ENCODE data around the gene RPN1.
"Not testable (repeated sequence)": the region's sequence is repeated elsewhere in the genome, so short reads cannot be mapped to it uniquely, and the experiment has no call there.

RPN1 gene

DNA sequence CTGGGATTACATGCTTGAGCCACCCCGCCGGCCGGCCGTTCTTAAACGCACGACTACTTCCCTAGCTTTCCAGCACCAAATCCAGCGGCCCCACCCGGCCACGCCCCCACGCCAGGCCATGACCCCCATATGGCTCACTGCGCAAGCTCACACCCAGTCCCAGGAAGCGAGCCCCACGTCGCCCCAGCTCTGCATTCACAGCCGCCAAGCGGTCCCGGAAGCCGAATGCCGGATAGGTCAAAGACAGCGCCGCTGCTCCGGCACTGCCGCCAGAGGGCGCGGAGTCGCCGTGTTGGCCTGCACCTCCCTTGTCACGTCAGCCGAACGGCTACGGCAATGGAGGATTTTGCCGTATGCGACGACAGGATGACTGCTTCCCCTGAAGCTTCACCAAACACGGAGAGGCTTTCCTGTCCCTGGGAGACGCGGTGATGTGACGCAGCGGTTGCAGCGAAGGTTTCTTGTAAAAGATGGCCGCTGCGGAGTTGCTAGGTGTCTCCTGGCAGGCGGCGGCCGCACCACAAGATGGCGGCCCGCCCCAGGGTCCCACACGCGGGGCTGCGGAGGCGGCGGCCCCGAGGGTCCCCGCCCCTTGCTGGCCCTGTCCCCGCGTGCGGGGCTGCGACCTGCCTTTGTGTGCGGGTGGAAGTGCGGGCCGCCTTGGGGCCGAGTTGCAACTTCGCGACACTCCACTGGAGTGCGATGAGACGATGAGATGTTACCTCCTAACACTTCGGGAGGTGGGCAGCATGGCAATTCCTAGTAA, 30.2 kb upstream of the RPN1 start:
- H3K9ac ChIP-seq (ENCODE audit: low read depth in 1 of 2, low read length in 2 of 2), result peak overlapping the region; percentile 85 to 99
- H3K27me3 ChIP-seq (ENCODE audit: control insufficient read depth in 1 of 2, insufficient read depth in 2 of 2, low read length in 2 of 2), result no peaks in the 10 kb centered on the region
- H3K4me1 ChIP-seq (ENCODE audit: control insufficient read depth in 1 of 2, insufficient read depth in 2 of 2, low read length in 2 of 2), result no peaks in the 10 kb centered on the region

DNA sequence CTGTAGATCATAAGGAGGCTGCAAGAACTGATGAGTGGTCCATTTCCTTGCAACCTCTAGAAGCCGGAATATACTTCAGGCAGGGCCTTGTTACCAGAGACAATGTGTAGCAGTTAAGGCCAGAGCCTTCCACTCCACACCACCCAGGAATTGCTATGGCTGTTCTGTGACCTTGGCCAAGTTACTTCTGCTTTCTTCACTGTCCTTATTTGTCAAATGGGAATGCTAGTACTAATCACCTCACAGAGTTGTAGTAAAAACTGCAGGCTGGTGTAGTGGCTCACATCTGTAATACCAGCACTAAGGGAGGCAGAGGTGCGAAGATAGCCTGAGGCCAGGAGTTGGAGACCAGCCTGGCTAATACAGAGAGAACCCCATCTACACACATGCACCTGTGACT, 28.7 kb upstream of the RPN1 start:
- Histone ChIP-seq H3K9ac (ENCODE audit: low read depth in 1 of 2, low read length in 2 of 2) (no peak overlapping the region), H3K27ac (ENCODE audit: low read depth, low read length) (no peak overlapping the region), H3K27me3 (ENCODE audit: control insufficient read depth in 1 of 2, insufficient read depth in 2 of 2, low read length in 2 of 2) (no peaks in the 10 kb centered on the region), H3K4me1 (ENCODE audit: control insufficient read depth in 1 of 2, insufficient read depth in 2 of 2, low read length in 2 of 2) (no peaks in the 10 kb centered on the region), H3K36me3 (ENCODE audit: control insufficient read depth in 1 of 2, insufficient read depth in 2 of 2, low read length in 2 of 2) (no peaks in the 10 kb centered on the region), H3K4me3 (ENCODE audit: low read depth in 1 of 2, low read length in 2 of 2) (no peak overlapping the region), H3K9me3 (ENCODE audit: control insufficient read depth in 1 of 2, low read length in 2 of 2) (no peaks in the 10 kb centered on the region)

More for the DNA sequence above, 30.2 kb upstream of the RPN1 start:
- Histone ChIP-seq H3K9me3 (ENCODE audit: control insufficient read depth in 1 of 2, low read length in 2 of 2) (no peaks in the 10 kb centered on the region), H3K36me3 (ENCODE audit: control insufficient read depth in 1 of 2, insufficient read depth in 2 of 2, low read length in 2 of 2) (no peaks in the 10 kb centered on the region), H3K4me3 (ENCODE audit: low read depth in 1 of 2, low read length in 2 of 2) (peak overlapping the region; percentile 91 to 98), H3K27ac (ENCODE audit: low read depth, low read length) (peak overlapping the region; percentile 97)

GRCh38 chr3:128675802-128676201, 25.2 kb upstream of the RPN1 start:
- H3K4me3 ChIP-seq (ENCODE audit: low read depth in 1 of 2, low read length in 2 of 2); H3K9ac ChIP-seq (ENCODE audit: low read depth in 1 of 2, low read length in 2 of 2); H3K27ac ChIP-seq (ENCODE audit: low read depth, low read length); H3K36me3 ChIP-seq (ENCODE audit: control insufficient read depth in 1 of 2, insufficient read depth in 2 of 2, low read length in 2 of 2); H3K9me3 ChIP-seq (ENCODE audit: control insufficient read depth in 1 of 2, low read length in 2 of 2); H3K27me3 ChIP-seq (ENCODE audit: control insufficient read depth in 1 of 2, insufficient read depth in 2 of 2, low read length in 2 of 2); H3K4me1 ChIP-seq (ENCODE audit: control insufficient read depth in 1 of 2, insufficient read depth in 2 of 2, low read length in 2 of 2): not testable (repeated sequence)

- Histone ChIP-seq H3K27ac (ENCODE audit: low read depth, low read length) (no peak overlapping the region), H3K4me1 (ENCODE audit: control insufficient read depth in 1 of 2, insufficient read depth in 2 of 2, low read length in 2 of 2) (no peaks in the 10 kb centered on the region), H3K4me3 (ENCODE audit: low read depth in 1 of 2, low read length in 2 of 2) (no peak overlapping the region), H3K36me3 (ENCODE audit: control insufficient read depth in 1 of 2, insufficient read depth in 2 of 2, low read length in 2 of 2) (no peaks in the 10 kb centered on the region), H3K27me3 (ENCODE audit: control insufficient read depth in 1 of 2, insufficient read depth in 2 of 2, low read length in 2 of 2) (no peaks in the 10 kb centered on the region), H3K9ac (ENCODE audit: low read depth in 1 of 2, low read length in 2 of 2) (no peak overlapping the region), H3K9me3 (ENCODE audit: control insufficient read depth in 1 of 2, low read length in 2 of 2) (no peaks in the 10 kb centered on the region)
Observed at GRCh38 chr3:128674161-128674784, 23.7 kb upstream of the RPN1 start.

DNA sequence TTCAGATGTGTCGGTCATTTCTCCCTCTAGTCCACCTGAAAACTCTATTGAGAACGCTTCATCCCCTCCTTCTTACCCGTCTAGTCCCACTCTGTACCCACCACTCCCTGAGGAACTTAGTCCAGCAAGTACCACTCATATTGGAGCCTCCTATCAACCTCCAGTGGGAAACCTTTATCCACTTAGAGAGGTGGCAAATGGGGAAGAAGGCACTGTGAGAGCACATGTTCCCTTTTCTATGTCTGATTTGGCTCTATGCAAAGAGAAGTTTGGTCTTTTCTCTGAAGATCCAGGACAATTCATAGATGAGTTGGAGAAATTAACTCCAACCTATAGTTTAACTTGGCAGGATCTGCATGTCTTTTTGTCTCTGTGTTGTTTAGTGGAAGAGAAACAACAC, 17.0 kb upstream of the RPN1 start:
- Histone ChIP-seq H3K4me3 (ENCODE audit: low read depth in 1 of 2, low read length in 2 of 2) (no peak overlapping the region), H3K9ac (ENCODE audit: low read depth in 1 of 2, low read length in 2 of 2) (no peak overlapping the region), H3K27ac (ENCODE audit: low read depth, low read length) (no peak overlapping the region), H3K27me3 (ENCODE audit: control insufficient read depth in 1 of 2, insufficient read depth in 2 of 2, low read length in 2 of 2) (no peaks in the 10 kb centered on the region), H3K9me3 (ENCODE audit: control insufficient read depth in 1 of 2, low read length in 2 of 2) (no peaks in the 10 kb centered on the region), H3K4me1 (ENCODE audit: control insufficient read depth in 1 of 2, insufficient read depth in 2 of 2, low read length in 2 of 2) (no peaks in the 10 kb centered on the region), H3K36me3 (ENCODE audit: control insufficient read depth in 1 of 2, insufficient read depth in 2 of 2, low read length in 2 of 2) (no peaks in the 10 kb centered on the region)

- Histone ChIP-seq H3K27ac (ENCODE audit: low read depth, low read length) (no peak overlapping the region), H3K4me3 (ENCODE audit: low read depth in 1 of 2, low read length in 2 of 2) (no peak overlapping the region), H3K9me3 (ENCODE audit: control insufficient read depth in 1 of 2, low read length in 2 of 2) (no peaks in the 10 kb centered on the region), H3K9ac (ENCODE audit: low read depth in 1 of 2, low read length in 2 of 2) (no peak overlapping the region), H3K4me1 (ENCODE audit: control insufficient read depth in 1 of 2, insufficient read depth in 2 of 2, low read length in 2 of 2) (no peaks in the 10 kb centered on the region), H3K27me3 (ENCODE audit: control insufficient read depth in 1 of 2, insufficient read depth in 2 of 2, low read length in 2 of 2) (no peaks in the 10 kb centered on the region), H3K36me3 (ENCODE audit: control insufficient read depth in 1 of 2, insufficient read depth in 2 of 2, low read length in 2 of 2) (no peaks in the 10 kb centered on the region)
Observed at GRCh38 chr3:128665362-128666021, 14.9 kb upstream of the RPN1 start.

GRCh38 chr3:128663151-128663550, 12.5 kb upstream of the RPN1 start:
- Histone ChIP-seq H3K27me3 (ENCODE audit: control insufficient read depth in 1 of 2, insufficient read depth in 2 of 2, low read length in 2 of 2) (no peaks in the 10 kb centered on the region), H3K27ac (ENCODE audit: low read depth, low read length) (no peak overlapping the region), H3K4me1 (ENCODE audit: control insufficient read depth in 1 of 2, insufficient read depth in 2 of 2, low read length in 2 of 2) (no peaks in the 10 kb centered on the region), H3K9ac (ENCODE audit: low read depth in 1 of 2, low read length in 2 of 2) (no peak overlapping the region), H3K4me3 (ENCODE audit: low read depth in 1 of 2, low read length in 2 of 2) (no peak overlapping the region), H3K9me3 (ENCODE audit: control insufficient read depth in 1 of 2, low read length in 2 of 2) (no peaks in the 10 kb centered on the region), H3K36me3 (ENCODE audit: control insufficient read depth in 1 of 2, insufficient read depth in 2 of 2, low read length in 2 of 2) (no peaks in the 10 kb centered on the region)

DNA sequence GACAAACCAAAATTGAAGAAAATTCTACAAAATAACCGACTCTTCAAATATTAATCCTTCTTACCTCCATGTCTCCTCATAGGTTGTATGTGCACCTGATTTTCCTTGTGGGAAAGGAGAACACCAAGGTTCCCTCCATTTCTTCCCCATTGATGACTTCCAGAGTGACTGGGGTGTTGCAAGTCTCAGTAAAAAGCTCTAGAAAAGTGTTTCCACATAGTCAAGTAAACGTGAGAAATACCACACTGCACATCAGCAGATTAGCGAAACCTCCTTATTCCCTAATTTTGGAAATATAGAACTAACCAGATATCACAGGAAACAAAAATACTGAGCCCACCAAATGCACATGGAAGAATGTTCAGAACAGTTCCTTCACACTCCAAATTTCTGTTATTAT, 4.9 kb upstream of the RPN1 start:
- H3K4me1 ChIP-seq (ENCODE audit: control insufficient read depth in 1 of 2, insufficient read depth in 2 of 2, low read length in 2 of 2), result no peaks in the 10 kb centered on the region

GRCh38 chr3:128653993-128654805, 3.6 kb upstream of the RPN1 start:
- not testable (repeated sequence) for H3K9ac ChIP-seq (ENCODE audit: low read depth in 1 of 2, low read length in 2 of 2); H3K27ac ChIP-seq (ENCODE audit: low read depth, low read length); H3K36me3 ChIP-seq (ENCODE audit: control insufficient read depth in 1 of 2, insufficient read depth in 2 of 2, low read length in 2 of 2); H3K27me3 ChIP-seq (ENCODE audit: control insufficient read depth in 1 of 2, insufficient read depth in 2 of 2, low read length in 2 of 2); H3K4me1 ChIP-seq (ENCODE audit: control insufficient read depth in 1 of 2, insufficient read depth in 2 of 2, low read length in 2 of 2); H3K9me3 ChIP-seq (ENCODE audit: control insufficient read depth in 1 of 2, low read length in 2 of 2)
- peak overlapping the region in 1 of 2 donors; percentile 55 for H3K4me3 ChIP-seq (ENCODE audit: low read depth in 1 of 2, low read length in 2 of 2)

More for the DNA sequence above, 4.9 kb upstream of the RPN1 start:
- Histone ChIP-seq H3K9ac (ENCODE audit: low read depth in 1 of 2, low read length in 2 of 2) (no peak overlapping the region), H3K4me3 (ENCODE audit: low read depth in 1 of 2, low read length in 2 of 2) (no peak overlapping the region), H3K36me3 (ENCODE audit: control insufficient read depth in 1 of 2, insufficient read depth in 2 of 2, low read length in 2 of 2) (no peaks in the 10 kb centered on the region), H3K9me3 (ENCODE audit: control insufficient read depth in 1 of 2, low read length in 2 of 2) (no peaks in the 10 kb centered on the region), H3K27me3 (ENCODE audit: control insufficient read depth in 1 of 2, insufficient read depth in 2 of 2, low read length in 2 of 2) (no peaks in the 10 kb centered on the region), H3K27ac (ENCODE audit: low read depth, low read length) (no peak overlapping the region)

Measured in duodenal mucosa (tissue), 2 donors.